GM13976 (cell line): Measurements from ENCODE around the gene STMP1.

Experiments used
- DNase-seq: peaks from one replicate; pipeline ENCODE4 v3.0.0; 2012; ENCODE audit warnings: low spot score
- in situ Hi-C: fragments of 300-500 bp; cut with MboI; formaldehyde crosslinking; loops from one replicate; pipeline ENCODE4 v1.12.0; 2022; ENCODE audit warnings: low sequenced_read_pairs, mixed read lengths, inconsistent platforms; ENCODE audit not compliant: unreplicated experiment
- TF ChIP-seq, protein P1 (sequence below): IDR thresholded peaks from 2 replicates; pipeline ENCODE4 v1.5.1; 2012; ENCODE audit warnings: borderline replicate concordance, mild to moderate bottlenecking; ENCODE audit not compliant: insufficient read depth; ENCODE audit errors: extremely low read depth, missing control alignments, control extremely low read depth

The STMP1 gene

DNA sequence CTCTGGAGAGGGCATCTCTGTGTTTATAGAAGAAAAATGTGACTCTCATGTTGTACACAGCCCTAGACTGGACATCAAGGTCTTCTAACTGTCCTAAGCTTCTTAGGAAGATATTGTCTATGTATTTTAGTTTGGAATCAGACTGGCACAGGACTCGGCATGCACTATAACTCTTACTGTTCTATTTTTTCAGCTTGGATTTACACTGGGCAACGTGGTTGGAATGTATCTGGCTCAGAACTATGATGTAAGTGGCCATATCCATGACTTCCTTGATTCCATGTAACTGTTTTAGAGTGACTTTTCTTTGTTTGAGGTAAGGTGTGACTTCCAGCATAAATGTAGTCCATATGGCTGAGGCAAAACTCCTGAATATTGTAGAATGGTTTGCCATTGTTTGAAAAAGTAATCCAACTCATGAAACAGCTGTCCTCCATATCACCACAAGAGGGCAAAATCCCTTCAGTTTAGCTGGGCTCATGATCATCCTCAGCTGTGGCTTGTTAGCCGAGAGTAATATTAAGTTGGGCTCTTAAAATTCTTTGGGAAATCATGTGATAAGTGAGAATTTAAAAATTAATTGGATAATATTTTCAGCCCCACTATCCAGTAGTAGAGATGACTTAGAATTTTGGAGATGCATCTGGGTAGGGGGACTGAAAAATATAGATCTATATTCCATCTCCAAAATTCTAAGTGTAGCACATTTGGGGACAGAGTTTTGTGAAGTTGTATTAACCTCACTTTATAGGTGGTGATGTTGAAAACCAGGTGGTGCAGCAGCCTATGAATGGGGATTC lies 10.4 kb downstream of the STMP1 start:
- DNase-seq = peak; percentile 54
- TF ChIP-seq, protein P1, sequence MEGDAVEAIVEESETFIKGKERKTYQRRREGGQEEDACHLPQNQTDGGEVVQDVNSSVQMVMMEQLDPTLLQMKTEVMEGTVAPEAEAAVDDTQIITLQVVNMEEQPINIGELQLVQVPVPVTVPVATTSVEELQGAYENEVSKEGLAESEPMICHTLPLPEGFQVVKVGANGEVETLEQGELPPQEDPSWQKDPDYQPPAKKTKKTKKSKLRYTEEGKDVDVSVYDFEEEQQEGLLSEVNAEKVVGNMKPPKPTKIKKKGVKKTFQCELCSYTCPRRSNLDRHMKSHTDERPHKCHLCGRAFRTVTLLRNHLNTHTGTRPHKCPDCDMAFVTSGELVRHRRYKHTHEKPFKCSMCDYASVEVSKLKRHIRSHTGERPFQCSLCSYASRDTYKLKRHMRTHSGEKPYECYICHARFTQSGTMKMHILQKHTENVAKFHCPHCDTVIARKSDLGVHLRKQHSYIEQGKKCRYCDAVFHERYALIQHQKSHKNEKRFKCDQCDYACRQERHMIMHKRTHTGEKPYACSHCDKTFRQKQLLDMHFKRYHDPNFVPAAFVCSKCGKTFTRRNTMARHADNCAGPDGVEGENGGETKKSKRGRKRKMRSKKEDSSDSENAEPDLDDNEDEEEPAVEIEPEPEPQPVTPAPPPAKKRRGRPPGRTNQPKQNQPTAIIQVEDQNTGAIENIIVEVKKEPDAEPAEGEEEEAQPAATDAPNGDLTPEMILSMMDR = peak; percentile 52
- in situ Hi-C loops = loop anchor here (25.0 kb wide), 1 partner anchor 385 kb away; no protein-coding TSS in a partner anchor

DNA sequence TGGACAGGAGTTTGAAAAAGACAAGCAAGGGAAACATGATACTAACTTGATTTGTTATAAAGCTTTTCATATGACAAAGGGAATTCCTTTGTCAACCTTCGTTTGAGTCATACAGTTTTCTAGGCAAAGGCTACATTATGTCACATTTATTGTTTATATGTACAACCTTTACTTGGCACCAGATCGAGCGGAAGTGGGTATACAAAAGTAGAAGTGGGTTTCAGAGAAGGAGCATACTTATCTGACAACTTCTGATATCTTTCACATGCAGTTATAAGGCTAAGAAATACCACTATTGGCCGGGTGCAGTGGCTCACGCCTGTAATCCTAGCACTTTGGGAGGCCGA lies 11.0 kb downstream of the STMP1 start:
- DNase-seq = no peak
- TF ChIP-seq, protein P1 = no peak
- in situ Hi-C loops = loop anchor here (25.0 kb wide), 1 partner anchor 386 kb away; no protein-coding TSS in a partner anchor

DNA sequence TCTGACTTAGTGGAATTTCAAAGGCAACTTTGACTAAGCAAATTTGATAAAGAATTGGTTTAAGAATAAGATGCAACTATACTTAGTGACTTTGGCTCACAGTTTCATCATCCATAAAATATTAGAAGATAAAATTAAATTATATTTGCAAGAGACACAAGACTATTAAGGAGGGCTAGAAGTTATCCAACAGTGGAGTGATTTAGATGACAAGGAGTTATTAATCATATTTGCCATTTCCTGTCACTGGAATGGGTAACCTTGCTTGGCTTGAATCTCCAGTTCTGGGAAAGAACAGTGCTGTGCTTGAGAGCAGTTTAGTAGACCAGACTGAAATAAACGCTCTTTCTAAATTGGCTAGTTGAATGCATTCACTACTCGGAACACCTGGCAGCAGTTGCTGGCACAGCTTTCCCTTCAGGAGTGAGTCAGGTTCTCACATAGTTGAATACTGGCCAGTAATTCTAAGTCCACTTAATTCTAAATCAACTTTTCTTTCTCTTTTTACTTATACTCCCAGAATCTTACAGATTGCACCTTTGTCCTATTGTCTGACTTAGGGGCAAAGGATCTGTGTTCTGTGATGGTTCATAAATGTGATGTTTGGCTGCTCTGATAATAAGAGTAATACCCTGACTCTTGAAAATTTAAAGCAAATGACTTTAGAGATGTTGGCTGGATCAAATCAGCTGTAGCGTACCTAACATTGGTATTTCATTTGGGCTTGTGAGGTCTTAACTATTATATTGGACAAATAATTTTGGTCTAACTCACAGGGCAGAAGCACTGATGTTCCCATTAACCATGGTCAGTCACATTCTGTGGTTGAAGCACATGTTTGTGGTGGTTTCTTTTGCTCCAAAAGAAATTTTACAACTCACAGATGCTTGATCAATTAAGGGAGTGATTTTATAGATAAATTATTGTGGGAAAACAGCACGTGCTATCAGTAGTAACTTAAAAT lies 16.6 kb downstream of the STMP1 start:
- TF ChIP-seq, protein P1 = no peak
- no peak for DNase-seq
- in situ Hi-C loops = no loop called here

DNA sequence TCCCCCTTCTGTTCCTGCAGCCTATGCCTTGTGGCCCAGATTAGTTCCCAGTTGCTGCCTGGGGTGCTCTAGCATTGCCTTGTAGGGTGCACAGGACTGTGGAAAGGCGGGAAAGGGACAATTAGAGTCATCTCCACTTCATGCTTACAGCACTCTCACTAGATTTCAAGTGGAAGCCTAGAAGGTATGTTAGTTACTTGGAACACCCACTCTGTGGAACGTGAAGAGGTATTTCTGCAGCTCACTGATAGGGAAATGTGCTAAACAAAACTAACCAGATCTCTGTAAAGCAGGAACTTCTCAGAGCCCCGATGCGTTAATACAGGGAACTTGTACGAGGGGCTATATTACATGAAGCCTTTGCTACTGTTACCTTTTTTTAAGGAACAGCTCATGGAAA lies 19.4 kb downstream of the STMP1 start:
- TF ChIP-seq, protein P1 = no peak
- no peak for DNase-seq
- in situ Hi-C loops = no loop called here

GRCh38 chr7:135682191-135682590 lies 19.9 kb downstream of the STMP1 start:
- TF ChIP-seq, protein P1 = no peak
- in situ Hi-C loops = no loop called here
- DNase-seq = no peak

DNA sequence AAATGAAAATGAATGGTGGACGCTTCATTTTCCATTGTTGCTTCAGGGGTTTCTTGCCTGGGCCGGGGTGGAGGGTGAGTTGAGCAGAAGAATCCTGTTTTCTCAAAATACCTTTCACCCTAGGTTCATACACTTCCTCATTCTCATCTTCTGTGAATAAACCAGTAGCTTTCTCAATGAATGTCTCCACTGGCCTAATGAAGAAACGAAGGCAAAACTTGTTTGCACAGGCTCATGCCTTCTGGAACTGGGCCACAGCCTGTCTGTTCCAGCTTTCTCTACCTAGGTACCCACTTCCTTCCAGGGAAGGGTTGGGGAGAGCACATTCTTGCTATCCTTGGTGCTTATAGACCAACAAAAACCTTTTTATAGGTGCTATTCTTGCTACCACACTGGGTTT lies 21.3 kb downstream of the STMP1 start:
- in situ Hi-C loops = no loop called here
- TF ChIP-seq, protein P1 = no peak

More for the DNA sequence above, 21.3 kb downstream of the STMP1 start:
- no peak for DNase-seq
